AG04450 (cell line): ENCODE results near the gene SLC35E2B. TPM values are rescaled to one million over a fixed set of nuclear protein-coding genes. Genes with fewer than 3 reads are reported as not detected.
"Not testable (repeated sequence)": the region's sequence is repeated elsewhere in the genome, so short reads cannot be mapped to it uniquely, and the experiment has no call there.

Experiments
- CTCF ChIA-PET: fragments of 300-600, 350-600 bp; formaldehyde crosslinking; extraction: SDS; loops from one replicate; lab custom pipeline; 2022; ENCODE audit warnings: antibody characterized with exemption, inconsistent platforms; lab: Charles Lee
- POLR2A ChIA-PET: fragments of 350-600 bp; formaldehyde crosslinking; extraction: SDS; loops from one replicate; lab custom pipeline; 2021; ENCODE audit warnings: antibody characterized with exemption, inconsistent platforms; lab: Yijun Ruan, JAX
- DNase-seq: peaks from one replicate; pipeline ENCODE4 v3.0.0-alpha.2; 2011; ENCODE audit warnings: low read depth, low spot score
- H3K27ac ChIP-seq: one replicate; pipeline ENCODE4 v1.5.1; 2012; ENCODE audit warnings: low read depth, low read length, control low read depth
- H3K27me3 ChIP-seq: one replicate; pipeline ENCODE4 v1.6.0; 2012; ENCODE audit warnings: low read length; ENCODE audit not compliant: control insufficient read depth, insufficient read depth
- H3K4me3 ChIP-seq: 2 replicates; pipeline ENCODE4 v1.5.1; 2011; ENCODE audit warnings: mild to moderate bottlenecking, low read depth, low read length, control low read depth
- H3K9me3 ChIP-seq: 2 replicates; pipeline ENCODE4 v1.5.1; 2012; ENCODE audit warnings: low read length; ENCODE audit not compliant: control insufficient read depth, insufficient read depth
- CTCF ChIP-seq: IDR thresholded peaks from 2 replicates; pipeline ENCODE4 v1.5.1; 2011; ENCODE audit warnings: low read depth, low read length, control low read depth, inconsistent platforms
- polyA minus RNA-seq: library from RNA; depleted of rRNA, polyadenylated mRNA; stranded (reverse); fragments of >200 nt; gene quantifications from 2 replicates; pipeline ENCODE4 v1.2.3, GENCODE V29; 2011; rRNA and poly(A)+ RNA removed
- polyA plus RNA-seq: library from polyadenylated mRNA; depleted of rRNA; stranded (reverse); fragments of >200 nt; gene quantifications from 2 replicates; pipeline ENCODE4 v1.2.3, GENCODE V29; 2011; rRNA removed

The SLC35E2B gene
- polyA plus RNA-seq (30.5 and 36.4 TPM in 2 replicates), polyA minus RNA-seq (36.4 and 42.3 TPM in 2 replicates)

GRCh38 chr1:1692714-1693647 is at the start of gene SLC35E2B:
SLC35E2B (minus strand) TSS chr1:1692795; CDS start chr1:1676699, 16,096 bp downstream.
- peak; percentile 81 for DNase-seq
- CTCF ChIA-PET, H3K27me3 ChIP-seq, H3K9me3 ChIP-seq: not testable (repeated sequence)
- H3K4me3 ChIP-seq = peak within 1 kb of the TSS; percentile 59
- POLR2A ChIA-PET = interaction anchor here (0.7 kb wide), 1 partner anchor 31 kb away, joined by 3 read pairs; the partner anchor contains the start of gene CDK11A
- peak within 1 kb of the TSS; percentile 93 for H3K27ac ChIP-seq

- peak overlapping the region; percentile 65 for H3K27ac ChIP-seq
- POLR2A ChIA-PET, CTCF ChIA-PET: not testable (repeated sequence)
Observed at GRCh38 chr1:1741013-1741412, 48.4 kb upstream of the SLC35E2B start.

GRCh38 chr1:1738799-1739337 is 46.3 kb upstream of the SLC35E2B start:
- H3K27ac ChIP-seq, CTCF ChIA-PET, H3K4me3 ChIP-seq, DNase-seq, H3K9me3 ChIP-seq, POLR2A ChIA-PET, H3K27me3 ChIP-seq: not testable (repeated sequence)

More at GRCh38 chr1:1741013-1741412, 48.4 kb upstream of the SLC35E2B start:
- DNase-seq = peak; percentile 94
- not testable (repeated sequence) for H3K9me3 ChIP-seq, H3K4me3 ChIP-seq, H3K27me3 ChIP-seq

GRCh38 chr1:1737675-1738590 is 45.3 kb upstream of the SLC35E2B start:
- H3K27me3 ChIP-seq, H3K9me3 ChIP-seq, H3K4me3 ChIP-seq, CTCF ChIA-PET, DNase-seq, H3K27ac ChIP-seq, POLR2A ChIA-PET: not testable (repeated sequence)

GRCh38 chr1:1732381-1732780 is 39.8 kb upstream of the SLC35E2B start:
- CTCF ChIA-PET = no interaction called here
- no peaks in the 10 kb centered on the region for H3K27me3 ChIP-seq
- H3K4me3 ChIP-seq = no peak overlapping the region
- POLR2A ChIA-PET = no interaction called here
- TF ChIP-seq CTCF = no peak
- no peak for DNase-seq
- no peak overlapping the region for H3K27ac ChIP-seq
- H3K9me3 ChIP-seq = no peaks in the 10 kb centered on the region

GRCh38 chr1:1730870-1731269 is 38.3 kb upstream of the SLC35E2B start:
- no peak for TF ChIP-seq CTCF
- DNase-seq = no peak
- Histone ChIP-seq H3K27ac (no peak overlapping the region), H3K9me3 (no peaks in the 10 kb centered on the region), H3K27me3 (no peaks in the 10 kb centered on the region), H3K4me3 (no peak overlapping the region)
- ChIA-PET CTCF (no interaction called here), POLR2A (no interaction called here)

- H3K9me3 ChIP-seq, H3K27ac ChIP-seq, POLR2A ChIA-PET, DNase-seq, CTCF ChIA-PET, H3K4me3 ChIP-seq, H3K27me3 ChIP-seq: not testable (repeated sequence)
Observed at GRCh38 chr1:1730230-1730629, 37.6 kb upstream of the SLC35E2B start.

- DNase-seq, H3K4me3 ChIP-seq, CTCF ChIA-PET, H3K27me3 ChIP-seq, POLR2A ChIA-PET, H3K9me3 ChIP-seq: not testable (repeated sequence)
- peak overlapping the region; percentile 75 for H3K27ac ChIP-seq
Observed at GRCh38 chr1:1729116-1729816, 36.7 kb upstream of the SLC35E2B start.
